HEK293 (cell line): Measurements from ENCODE around the gene INPP4B.

Source experiments
- CTCF ChIA-PET: fragments of 350-600 bp; formaldehyde crosslinking; extraction: SDS; loops from one replicate; lab custom pipeline; 2021; ENCODE audit warnings: antibody characterized with exemption; lab: Yijun Ruan, JAX
- POLR2A ChIA-PET: fragments of 300-600 bp; formaldehyde crosslinking; extraction: SDS; loops from one replicate; lab custom pipeline; 2020; ENCODE audit warnings: antibody characterized with exemption, inconsistent platforms; lab: Yijun Ruan, JAX
- H3K27ac ChIP-seq: fragments of 200-500 bp; sonication (Bioruptor generic); 2 replicates; pipeline ENCODE4 v1.5.1; 2014; ENCODE audit warnings: low read depth, low read length, control low read depth, inconsistent platforms; ENCODE audit errors: extremely low read depth
- H3K36me3 ChIP-seq, 2 experiments: fragments of 200-500 bp in 1 of 2; sonication (Bioruptor generic) in 1 of 2; 1 replicate in 1 of 2; 2 replicates in 1 of 2; pipeline ENCODE4 v1.5.1; 2014 to 2017; ENCODE audit warnings: inconsistent platforms in 2 of 2, low read length in 2 of 2; ENCODE audit not compliant: control insufficient read depth in 2 of 2, insufficient read depth in 1 of 2
- H3K4me1 ChIP-seq: fragments of 200-500 bp; sonication (Bioruptor generic); 2 replicates; pipeline ENCODE4 v1.5.1; 2014; ENCODE audit warnings: mild to moderate bottlenecking, low read length, inconsistent platforms; ENCODE audit not compliant: control insufficient read depth, insufficient read depth
- H3K4me3 ChIP-seq: 2 replicates; pipeline ENCODE4 v1.5.1; 2011; ENCODE audit warnings: low read depth, mild to moderate bottlenecking, control low read depth, low read length, moderate library complexity
- H3K9me3 ChIP-seq: fragments of 200-500 bp; sonication (Bioruptor generic); 2 replicates; pipeline ENCODE4 v1.5.1; 2014; ENCODE audit warnings: low read depth, low read length, inconsistent platforms; ENCODE audit not compliant: control insufficient read depth, insufficient read depth
- KLF10 ChIP-seq: fragments of 450-650 bp; IDR thresholded peaks from 2 replicates; pipeline ENCODE4 v1.5.1; 2018; ENCODE audit warnings: missing biosample characterization, mild to moderate bottlenecking, missing genetic modification characterization
- PRDM1 ChIP-seq: fragments of 450-650 bp; formaldehyde crosslinking; IDR thresholded peaks from 2 replicates; pipeline ENCODE4; 2016; ENCODE audit warnings: missing biosample characterization, missing genetic modification characterization
- YY2 ChIP-seq: fragments of 450-650 bp; formaldehyde crosslinking; IDR thresholded peaks from 2 replicates; pipeline ENCODE4 v1.5.1; 2016; ENCODE audit warnings: missing biosample characterization, missing genetic modification characterization
- ZFP41 ChIP-seq: fragments of 450-650 bp; formaldehyde crosslinking; IDR thresholded peaks from 2 replicates; pipeline ENCODE4 v1.5.1; 2016; ENCODE audit warnings: missing biosample characterization, missing genetic modification characterization, borderline replicate concordance
- ZNF132 ChIP-seq: fragments of 450-650 bp; formaldehyde crosslinking; IDR thresholded peaks from 2 replicates; pipeline ENCODE4 v1.5.1; 2017; ENCODE audit warnings: missing biosample characterization, missing genetic modification characterization, borderline replicate concordance
- ZNF140 ChIP-seq: fragments of 450-650 bp; formaldehyde crosslinking; IDR thresholded peaks from 2 replicates; pipeline ENCODE4 v1.5.1; 2016; ENCODE audit warnings: missing biosample characterization, missing genetic modification characterization
- ZNF155 ChIP-seq: fragments of 450-650 bp; formaldehyde crosslinking; IDR thresholded peaks from 2 replicates; pipeline ENCODE4 v1.5.1; 2016; ENCODE audit warnings: missing biosample characterization, missing genetic modification characterization
- ZNF292 ChIP-seq: fragments of 450-650 bp; formaldehyde crosslinking; IDR thresholded peaks from 2 replicates; pipeline ENCODE4 v1.5.1; 2016; ENCODE audit warnings: low read depth, missing biosample characterization, missing genetic modification characterization, borderline replicate concordance
- ZNF670 ChIP-seq: fragments of 450-650 bp; formaldehyde crosslinking; IDR thresholded peaks from 2 replicates; pipeline ENCODE4 v1.5.1; 2016; ENCODE audit warnings: missing biosample characterization, missing genetic modification characterization, low read depth
- ZNF768 ChIP-seq: fragments of 450-650 bp; formaldehyde crosslinking; IDR thresholded peaks from 2 replicates; pipeline ENCODE4 v1.5.1; 2018; ENCODE audit warnings: missing biosample characterization, mild to moderate bottlenecking, missing genetic modification characterization
- ZNF776 ChIP-seq: fragments of 450-650 bp; formaldehyde crosslinking; IDR thresholded peaks from 2 replicates; pipeline ENCODE4 v1.5.0; 2017; ENCODE audit warnings: missing biosample characterization, missing genetic modification characterization, borderline replicate concordance
- TF ChIP-seq, protein P1 (sequence below): fragments of 450-650 bp; formaldehyde crosslinking; conservative IDR thresholded peaks from 2 replicates; pipeline ENCODE4 v1.5.1; 2016; ENCODE audit warnings: low read depth, missing biosample characterization, missing genetic modification characterization
- TF ChIP-seq, protein P2 (sequence below): fragments of 450-650 bp; formaldehyde crosslinking; IDR thresholded peaks from 2 replicates; pipeline ENCODE4 v1.5.1; 2016; ENCODE audit warnings: missing biosample characterization, missing genetic modification characterization
- TF ChIP-seq, protein P3 (sequence below): fragments of 450-650 bp; formaldehyde crosslinking; IDR thresholded peaks from 2 replicates; pipeline ENCODE4 v1.5.1; 2016; ENCODE audit warnings: missing biosample characterization, missing genetic modification characterization, borderline replicate concordance
- TF ChIP-seq, protein P4 (sequence below): fragments of 450-650 bp; formaldehyde crosslinking; IDR thresholded peaks from 2 replicates; pipeline ENCODE4 v1.5.1; 2016; ENCODE audit warnings: missing biosample characterization, missing genetic modification characterization
- TF ChIP-seq, protein P5 (sequence below): fragments of 450-650 bp; formaldehyde crosslinking; IDR thresholded peaks from 2 replicates; pipeline ENCODE4 v1.5.1; 2016; ENCODE audit warnings: missing biosample characterization, missing genetic modification characterization, low read depth

Gene INPP4B

DNA sequence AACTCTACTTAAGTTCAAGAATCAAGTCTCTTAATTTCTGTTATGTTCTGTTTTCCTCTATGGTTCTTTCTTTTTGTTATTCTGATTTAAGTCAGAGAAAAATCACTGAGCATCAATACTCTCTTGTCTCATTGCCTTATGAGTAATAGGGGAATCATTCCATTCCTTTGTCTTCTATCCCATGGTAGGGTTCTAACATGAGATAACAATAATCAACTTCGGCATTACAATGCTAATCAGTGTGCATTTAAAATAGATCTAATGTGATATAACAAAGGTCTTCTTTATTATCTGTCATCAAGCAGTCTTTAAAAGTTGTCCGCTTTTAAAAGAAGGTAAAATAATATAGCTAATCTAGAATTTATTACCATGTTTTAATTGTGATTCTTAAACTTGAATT lies 762.8 kb downstream of the INPP4B start (continued):
- TF ChIP-seq, protein P1, sequence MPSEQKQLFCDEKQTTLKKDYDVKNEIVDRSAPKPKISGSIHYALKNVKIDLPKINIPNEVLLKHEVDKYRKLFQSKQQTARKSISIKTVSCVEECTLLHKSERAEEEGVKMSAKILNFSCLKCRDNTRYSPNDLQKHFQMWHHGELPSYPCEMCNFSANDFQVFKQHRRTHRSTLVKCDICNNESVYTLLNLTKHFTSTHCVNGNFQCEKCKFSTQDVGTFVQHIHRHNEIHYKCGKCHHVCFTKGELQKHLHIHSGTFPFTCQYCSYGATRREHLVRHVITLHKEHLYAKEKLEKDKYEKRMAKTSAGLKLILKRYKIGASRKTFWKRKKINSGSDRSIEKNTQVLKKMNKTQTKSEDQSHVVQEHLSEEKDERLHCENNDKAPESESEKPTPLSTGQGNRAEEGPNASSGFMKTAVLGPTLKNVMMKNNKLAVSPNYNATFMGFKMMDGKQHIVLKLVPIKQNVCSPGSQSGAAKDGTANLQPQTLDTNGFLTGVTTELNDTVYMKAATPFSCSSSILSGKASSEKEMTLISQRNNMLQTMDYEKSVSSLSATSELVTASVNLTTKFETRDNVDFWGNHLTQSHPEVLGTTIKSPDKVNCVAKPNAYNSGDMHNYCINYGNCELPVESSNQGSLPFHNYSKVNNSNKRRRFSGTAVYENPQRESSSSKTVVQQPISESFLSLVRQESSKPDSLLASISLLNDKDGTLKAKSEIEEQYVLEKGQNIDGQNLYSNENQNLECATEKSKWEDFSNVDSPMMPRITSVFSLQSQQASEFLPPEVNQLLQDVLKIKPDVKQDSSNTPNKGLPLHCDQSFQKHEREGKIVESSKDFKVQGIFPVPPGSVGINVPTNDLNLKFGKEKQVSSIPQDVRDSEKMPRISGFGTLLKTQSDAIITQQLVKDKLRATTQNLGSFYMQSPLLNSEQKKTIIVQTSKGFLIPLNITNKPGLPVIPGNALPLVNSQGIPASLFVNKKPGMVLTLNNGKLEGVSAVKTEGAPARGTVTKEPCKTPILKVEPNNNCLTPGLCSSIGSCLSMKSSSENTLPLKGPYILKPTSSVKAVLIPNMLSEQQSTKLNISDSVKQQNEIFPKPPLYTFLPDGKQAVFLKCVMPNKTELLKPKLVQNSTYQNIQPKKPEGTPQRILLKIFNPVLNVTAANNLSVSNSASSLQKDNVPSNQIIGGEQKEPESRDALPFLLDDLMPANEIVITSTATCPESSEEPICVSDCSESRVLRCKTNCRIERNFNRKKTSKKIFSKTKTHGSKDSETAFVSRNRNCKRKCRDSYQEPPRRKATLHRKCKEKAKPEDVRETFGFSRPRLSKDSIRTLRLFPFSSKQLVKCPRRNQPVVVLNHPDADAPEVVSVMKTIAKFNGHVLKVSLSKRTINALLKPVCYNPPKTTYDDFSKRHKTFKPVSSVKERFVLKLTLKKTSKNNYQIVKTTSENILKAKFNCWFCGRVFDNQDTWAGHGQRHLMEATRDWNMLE (tag by site-specific recombination) = no peak

DNA sequence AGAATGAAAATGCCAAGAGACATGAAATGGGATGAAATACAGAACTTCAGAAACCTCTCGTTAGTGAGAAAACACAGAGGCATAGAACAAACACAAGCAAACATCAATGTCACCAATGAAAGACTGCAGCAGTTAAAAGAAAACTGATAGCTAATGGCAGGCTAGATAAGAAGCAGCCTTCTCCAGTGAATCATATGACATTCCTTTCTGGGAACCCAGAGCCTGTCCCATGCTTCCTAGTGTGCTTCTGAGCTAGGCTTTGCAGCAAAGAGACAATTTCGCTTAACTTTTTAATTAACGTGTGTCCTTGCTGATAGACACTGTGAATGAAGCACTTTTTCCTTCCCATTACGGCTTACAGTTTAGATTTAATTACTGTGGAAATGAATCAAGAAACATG lies 765.1 kb downstream of the INPP4B start:
- ChIA-PET POLR2A (no interaction called here), CTCF (no interaction called here)
- TF ChIP-seq, protein P2, sequence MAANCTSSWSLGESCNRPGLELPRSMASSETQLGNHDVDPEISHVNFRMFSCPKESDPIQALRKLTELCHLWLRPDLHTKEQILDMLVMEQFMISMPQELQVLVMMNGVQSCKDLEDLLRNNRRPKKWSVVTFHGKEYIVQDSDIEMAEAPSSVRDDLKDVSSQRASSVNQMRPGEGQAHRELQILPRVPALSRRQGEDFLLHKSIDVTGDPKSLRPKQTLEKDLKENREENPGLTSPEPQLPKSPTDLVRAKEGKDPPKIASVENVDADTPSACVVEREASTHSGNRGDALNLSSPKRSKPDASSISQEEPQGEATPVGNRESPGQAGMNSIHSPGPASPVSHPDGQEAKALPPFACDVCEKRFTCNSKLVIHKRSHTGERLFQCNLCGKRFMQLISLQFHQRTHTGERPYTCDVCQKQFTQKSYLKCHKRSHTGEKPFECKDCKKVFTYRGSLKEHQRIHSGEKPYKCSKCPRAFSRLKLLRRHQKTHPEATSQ (tag by site-specific recombination) = no peak
- TF ChIP-seq ZNF670 (tag by site-specific recombination) (no peak), ZNF768 (no peak)
- H3K4me3 ChIP-seq = no peak overlapping the region
- H3K4me1 ChIP-seq = no peaks in the 10 kb centered on the region
- H3K9me3 ChIP-seq = no peaks in the 10 kb centered on the region
- H3K36me3 ChIP-seq = no peaks in the 10 kb centered on the region
- no peak overlapping the region for H3K27ac ChIP-seq

DNA sequence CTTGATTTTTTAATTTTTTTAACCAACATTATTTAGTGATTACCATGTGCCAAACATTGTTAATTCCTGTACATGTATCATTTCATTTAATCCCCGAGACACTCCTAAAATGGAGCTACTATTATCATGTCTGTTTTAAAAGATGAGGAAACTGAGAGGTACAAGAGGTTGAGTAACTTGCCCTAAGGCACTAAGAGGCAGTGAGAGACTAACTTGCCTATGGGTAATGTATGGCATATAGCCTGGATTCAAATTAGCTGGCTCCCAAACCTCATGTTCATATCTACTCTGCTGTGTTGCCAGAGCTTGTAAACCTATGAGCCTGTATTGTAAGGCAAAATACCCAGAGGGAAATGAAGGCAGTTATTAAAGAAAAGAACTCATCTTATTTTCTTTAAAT lies 766.1 kb downstream of the INPP4B start:
- TF ChIP-seq ZNF155 (tag by site-specific recombination) = no peak
- no peak for TF ChIP-seq ZFP41
- TF ChIP-seq, protein P3, sequence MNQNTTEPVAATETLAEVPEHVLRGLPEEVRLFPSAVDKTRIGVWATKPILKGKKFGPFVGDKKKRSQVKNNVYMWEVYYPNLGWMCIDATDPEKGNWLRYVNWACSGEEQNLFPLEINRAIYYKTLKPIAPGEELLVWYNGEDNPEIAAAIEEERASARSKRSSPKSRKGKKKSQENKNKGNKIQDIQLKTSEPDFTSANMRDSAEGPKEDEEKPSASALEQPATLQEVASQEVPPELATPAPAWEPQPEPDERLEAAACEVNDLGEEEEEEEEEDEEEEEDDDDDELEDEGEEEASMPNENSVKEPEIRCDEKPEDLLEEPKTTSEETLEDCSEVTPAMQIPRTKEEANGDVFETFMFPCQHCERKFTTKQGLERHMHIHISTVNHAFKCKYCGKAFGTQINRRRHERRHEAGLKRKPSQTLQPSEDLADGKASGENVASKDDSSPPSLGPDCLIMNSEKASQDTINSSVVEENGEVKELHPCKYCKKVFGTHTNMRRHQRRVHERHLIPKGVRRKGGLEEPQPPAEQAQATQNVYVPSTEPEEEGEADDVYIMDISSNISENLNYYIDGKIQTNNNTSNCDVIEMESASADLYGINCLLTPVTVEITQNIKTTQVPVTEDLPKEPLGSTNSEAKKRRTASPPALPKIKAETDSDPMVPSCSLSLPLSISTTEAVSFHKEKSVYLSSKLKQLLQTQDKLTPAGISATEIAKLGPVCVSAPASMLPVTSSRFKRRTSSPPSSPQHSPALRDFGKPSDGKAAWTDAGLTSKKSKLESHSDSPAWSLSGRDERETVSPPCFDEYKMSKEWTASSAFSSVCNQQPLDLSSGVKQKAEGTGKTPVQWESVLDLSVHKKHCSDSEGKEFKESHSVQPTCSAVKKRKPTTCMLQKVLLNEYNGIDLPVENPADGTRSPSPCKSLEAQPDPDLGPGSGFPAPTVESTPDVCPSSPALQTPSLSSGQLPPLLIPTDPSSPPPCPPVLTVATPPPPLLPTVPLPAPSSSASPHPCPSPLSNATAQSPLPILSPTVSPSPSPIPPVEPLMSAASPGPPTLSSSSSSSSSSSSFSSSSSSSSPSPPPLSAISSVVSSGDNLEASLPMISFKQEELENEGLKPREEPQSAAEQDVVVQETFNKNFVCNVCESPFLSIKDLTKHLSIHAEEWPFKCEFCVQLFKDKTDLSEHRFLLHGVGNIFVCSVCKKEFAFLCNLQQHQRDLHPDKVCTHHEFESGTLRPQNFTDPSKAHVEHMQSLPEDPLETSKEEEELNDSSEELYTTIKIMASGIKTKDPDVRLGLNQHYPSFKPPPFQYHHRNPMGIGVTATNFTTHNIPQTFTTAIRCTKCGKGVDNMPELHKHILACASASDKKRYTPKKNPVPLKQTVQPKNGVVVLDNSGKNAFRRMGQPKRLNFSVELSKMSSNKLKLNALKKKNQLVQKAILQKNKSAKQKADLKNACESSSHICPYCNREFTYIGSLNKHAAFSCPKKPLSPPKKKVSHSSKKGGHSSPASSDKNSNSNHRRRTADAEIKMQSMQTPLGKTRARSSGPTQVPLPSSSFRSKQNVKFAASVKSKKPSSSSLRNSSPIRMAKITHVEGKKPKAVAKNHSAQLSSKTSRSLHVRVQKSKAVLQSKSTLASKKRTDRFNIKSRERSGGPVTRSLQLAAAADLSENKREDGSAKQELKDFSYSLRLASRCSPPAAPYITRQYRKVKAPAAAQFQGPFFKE (tag by site-specific recombination) = no peak
- TF ChIP-seq PRDM1 = no peak
- no peak for TF ChIP-seq ZNF776 (tag by site-specific recombination)
- TF ChIP-seq YY2 (tag by site-specific recombination) = no peak
- no peak for TF ChIP-seq ZNF132
- TF ChIP-seq ZNF140 (tag by site-specific recombination) = no peak
- TF ChIP-seq, protein P4, sequence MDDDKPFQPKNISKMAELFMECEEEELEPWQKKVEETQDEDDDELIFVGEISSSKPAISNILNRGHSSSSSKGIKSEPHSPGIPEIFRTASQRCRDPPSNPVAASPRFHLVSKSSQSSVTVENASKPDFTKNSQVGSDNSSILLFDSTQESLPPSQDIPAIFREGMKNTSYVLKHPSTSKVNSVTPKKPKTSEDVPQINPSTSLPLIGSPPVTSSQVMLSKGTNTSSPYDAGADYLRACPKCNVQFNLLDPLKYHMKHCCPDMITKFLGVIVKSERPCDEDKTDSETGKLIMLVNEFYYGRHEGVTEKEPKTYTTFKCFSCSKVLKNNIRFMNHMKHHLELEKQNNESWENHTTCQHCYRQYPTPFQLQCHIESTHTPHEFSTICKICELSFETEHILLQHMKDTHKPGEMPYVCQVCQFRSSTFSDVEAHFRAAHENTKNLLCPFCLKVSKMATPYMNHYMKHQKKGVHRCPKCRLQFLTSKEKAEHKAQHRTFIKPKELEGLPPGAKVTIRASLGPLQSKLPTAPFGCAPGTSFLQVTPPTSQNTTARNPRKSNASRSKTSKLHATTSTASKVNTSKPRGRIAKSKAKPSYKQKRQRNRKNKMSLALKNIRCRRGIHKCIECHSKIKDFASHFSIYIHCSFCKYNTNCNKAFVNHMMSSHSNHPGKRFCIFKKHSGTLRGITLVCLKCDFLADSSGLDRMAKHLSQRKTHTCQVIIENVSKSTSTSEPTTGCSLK = no peak
- TF ChIP-seq ZNF292 (tag by site-specific recombination) = no peak
- TF ChIP-seq, protein P5, sequence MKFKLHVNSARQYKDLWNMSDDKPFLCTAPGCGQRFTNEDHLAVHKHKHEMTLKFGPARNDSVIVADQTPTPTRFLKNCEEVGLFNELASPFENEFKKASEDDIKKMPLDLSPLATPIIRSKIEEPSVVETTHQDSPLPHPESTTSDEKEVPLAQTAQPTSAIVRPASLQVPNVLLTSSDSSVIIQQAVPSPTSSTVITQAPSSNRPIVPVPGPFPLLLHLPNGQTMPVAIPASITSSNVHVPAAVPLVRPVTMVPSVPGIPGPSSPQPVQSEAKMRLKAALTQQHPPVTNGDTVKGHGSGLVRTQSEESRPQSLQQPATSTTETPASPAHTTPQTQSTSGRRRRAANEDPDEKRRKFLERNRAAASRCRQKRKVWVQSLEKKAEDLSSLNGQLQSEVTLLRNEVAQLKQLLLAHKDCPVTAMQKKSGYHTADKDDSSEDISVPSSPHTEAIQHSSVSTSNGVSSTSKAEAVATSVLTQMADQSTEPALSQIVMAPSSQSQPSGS (tag by site-specific recombination) = no peak
- no peak for TF ChIP-seq KLF10 (tag by site-specific recombination)
- H3K36me3 ChIP-seq = no peaks in the 10 kb centered on the region

More for the DNA sequence above, 766.1 kb downstream of the INPP4B start:
- CTCF ChIA-PET = interaction anchor here (0.6 kb wide), 1 partner anchor 168 kb away, joined by 7 read pairs; no protein-coding TSS in a partner anchor
- Histone ChIP-seq H3K4me3 (no peak overlapping the region), H3K27ac (no peak overlapping the region), H3K9me3 (no peaks in the 10 kb centered on the region), H3K4me1 (no peaks in the 10 kb centered on the region)
- POLR2A ChIA-PET = no interaction called here
